Ascending aorta (tissue), 2 donors: Measurements from ENCODE around the gene CRACR2A. TPM values are rescaled to one million over a fixed set of nuclear protein-coding genes. Genes with fewer than 3 reads are reported as not detected.

Experiments used
- DNase-seq, 2 donors: peaks; one replicate each; pipeline ENCODE4 v3.0.0-alpha.2; 2019; ENCODE audit warnings: low spot score in 2 of 2
- H3K27ac ChIP-seq, 2 donors: fragments of 200-600 bp; sonication (generic); one replicate each; pipeline ENCODE4 v1.5.1; 2016 to 2017; ENCODE audit warnings: mild to moderate bottlenecking in 1 of 2
- H3K27me3 ChIP-seq: fragments of 200-600 bp; sonication (generic); one replicate; pipeline ENCODE4 v1.5.1; 2017
- H3K36me3 ChIP-seq, 2 donors: fragments of 200-600 bp; sonication (generic); one replicate each; pipeline ENCODE4 v1.5.1; 2016
- H3K4me1 ChIP-seq, 2 donors: fragments of 200-600 bp; sonication (generic); one replicate each; pipeline ENCODE4 v1.5.1; 2016 to 2017; ENCODE audit warnings: mild to moderate bottlenecking in 1 of 2
- H3K4me3 ChIP-seq, 2 donors: fragments of 200-600 bp; sonication (generic); one replicate each; pipeline ENCODE4 v1.5.1; 2016 to 2017; ENCODE audit warnings: mild to moderate bottlenecking in 1 of 2
- H3K9me3 ChIP-seq, 2 donors: fragments of 200-600 bp; sonication (generic); one replicate each; pipeline ENCODE4 v1.5.1; 2016
- CTCF ChIP-seq, 3 experiments: fragments of 200-600 bp in 2 of 3; fragments of 450-650 bp in 1 of 3; sonication (generic) in 2 of 3; IDR thresholded peaks; one replicate each; pipeline ENCODE4 v1.5.1; 2016 to 2019; ENCODE audit warnings: antibody characterized with exemption in 3 of 3, mild to moderate bottlenecking in 1 of 3, moderate library complexity in 1 of 3
- intact Hi-C: fragments of 100-400 bp; cut with DNase I; formaldehyde crosslinking; loops from one replicate; pipeline ENCODE4 v1.15.1; 2023
- total RNA-seq: library from RNA; depleted of rRNA; stranded (reverse); fragments of >200 nt; gene quantifications from one replicate; pipeline ENCODE4 v1.1.0, GENCODE V29; 2016

Gene CRACR2A
- total RNA-seq, 1 donor from 2014 or later: 0.53 TPM

GRCh38 chr12:3679831-3680230 is 73.1 kb downstream of the CRACR2A start:
- Histone ChIP-seq H3K27ac (no peak overlapping the region), H3K27me3 (no peaks in the 10 kb centered on the region), H3K9me3 (no peaks in the 10 kb centered on the region), H3K4me1 (no peaks in the 10 kb centered on the region), H3K36me3 (no peaks in the 10 kb centered on the region), H3K4me3 (no peak overlapping the region)
- intact Hi-C loops: no loop called here
- no peak for TF ChIP-seq CTCF (IDR thresholded peaks at IDR 0.05)
- DNase-seq: no peak

GRCh38 chr12:3677609-3678008 is 75.3 kb downstream of the CRACR2A start:
- Histone ChIP-seq H3K4me3 (no peak overlapping the region), H3K27me3 (no peaks in the 10 kb centered on the region), H3K9me3 (no peaks in the 10 kb centered on the region), H3K4me1 (no peaks in the 10 kb centered on the region), H3K36me3 (no peaks in the 10 kb centered on the region), H3K27ac (no peak overlapping the region)
- DNase-seq: no peak
- no peak for TF ChIP-seq CTCF (IDR thresholded peaks at IDR 0.05)
- intact Hi-C loops: no loop called here

- Histone ChIP-seq H3K4me1 (no peaks in the 10 kb centered on the region), H3K4me3 (no peak overlapping the region), H3K27ac (no peak overlapping the region), H3K9me3 (no peaks in the 10 kb centered on the region), H3K27me3 (no peaks in the 10 kb centered on the region), H3K36me3 (no peaks in the 10 kb centered on the region)
- no peak for TF ChIP-seq CTCF (IDR thresholded peaks at IDR 0.05)
- intact Hi-C loops: no loop called here
- no peak for DNase-seq
These were observed 78.8 kb downstream of the CRACR2A start for GRCh38 chr12:3673981-3674708.

- Histone ChIP-seq H3K36me3 (no peaks in the 10 kb centered on the region), H3K4me3 (no peak overlapping the region), H3K4me1 (no peaks in the 10 kb centered on the region), H3K9me3 (no peaks in the 10 kb centered on the region), H3K27ac (no peak overlapping the region), H3K27me3 (no peaks in the 10 kb centered on the region)
- intact Hi-C loops: no loop called here
- TF ChIP-seq CTCF (IDR thresholded peaks at IDR 0.05): no peak
- DNase-seq: no peak
These were observed 80.8 kb downstream of the CRACR2A start for GRCh38 chr12:3672113-3672509.

- Histone ChIP-seq H3K36me3 (no peaks in the 10 kb centered on the region), H3K9me3 (no peaks in the 10 kb centered on the region), H3K4me3 (no peak overlapping the region), H3K27me3 (no peaks in the 10 kb centered on the region), H3K4me1 (no peaks in the 10 kb centered on the region), H3K27ac (no peak overlapping the region)
- intact Hi-C loops: no loop called here
- DNase-seq: no peak
- TF ChIP-seq CTCF (IDR thresholded peaks at IDR 0.05): no peak
These were observed 81.4 kb downstream of the CRACR2A start for GRCh38 chr12:3671330-3672112.
